SK-N-SH (cell line): ENCODE data around the gene A2M. TPM values are rescaled to one million over a fixed set of nuclear protein-coding genes. Genes with fewer than 3 reads are reported as not detected.

Experiments
- CTCF ChIA-PET: fragments of 300-600, 350-600 bp; formaldehyde crosslinking; extraction: SDS; loops from one replicate; lab custom pipeline; 2021; lab: Yijun Ruan, JAX
- POLR2A ChIA-PET: fragments of 350-600 bp; sonication (Branson Sonifier 250); formaldehyde crosslinking; extraction: SDS; loops from one replicate; lab custom pipeline; 2020; ENCODE audit warnings: antibody characterized with exemption, inconsistent platforms; lab: Yijun Ruan, JAX
- DNase-seq: peaks from one replicate; pipeline ENCODE4 v3.0.0; 2012
- H2AFZ ChIP-seq: fragments of 200-600 bp; sonication (generic); 2 replicates; pipeline ENCODE4 v1.8.1; 2016; ENCODE audit warnings: antibody characterized with exemption, mild to moderate bottlenecking, low read depth
- H3F3A ChIP-seq: fragments of 200-600 bp; sonication (generic); replicated peaks from 2 replicates; pipeline ENCODE3; 2016; ENCODE audit warnings: antibody characterized with exemption, mild to moderate bottlenecking; ENCODE audit not compliant: insufficient read depth
- H3K27ac ChIP-seq, 2 experiments: fragments of 200-500 bp in 1 of 2; fragments of 200-600 bp in 1 of 2; sonication (Bioruptor generic) in 1 of 2; sonication (generic), shearing (Covaris generic) in 1 of 2; 2 replicates each; pipeline versions ENCODE4 v1.5.1 to v1.6.1; 2014 to 2016; ENCODE audit warnings: low read depth in 2 of 2, inconsistent platforms in 1 of 2, low read length in 1 of 2, mild to moderate bottlenecking in 1 of 2, mixed read lengths in 1 of 2
- H3K27me3 ChIP-seq: fragments of 200-600 bp; sonication (generic), shearing (Covaris generic); 2 replicates; pipeline ENCODE4 v1.6.1; 2016; ENCODE audit warnings: mixed run types; ENCODE audit not compliant: insufficient read depth
- H3K36me3 ChIP-seq, 2 experiments: fragments of 200-500 bp in 1 of 2; fragments of 200-600 bp in 1 of 2; sonication (Bioruptor generic) in 1 of 2; sonication (generic) in 1 of 2; replicated peaks in 1 of 2; 2 replicates each; pipeline versions ENCODE3 to v1.5.1; 2014 to 2016; ENCODE audit warnings: low read length in 1 of 2, mild to moderate bottlenecking in 1 of 2; ENCODE audit not compliant: insufficient read depth in 2 of 2, control insufficient read depth in 1 of 2
- H3K4me1 ChIP-seq, 2 experiments: fragments of 200-500 bp in 1 of 2; fragments of 200-600 bp in 1 of 2; sonication (Bioruptor generic) in 1 of 2; sonication (generic), shearing (Covaris generic) in 1 of 2; 2 replicates each; pipeline versions ENCODE4 v1.5.1 to v1.6.1; 2014 to 2016; ENCODE audit warnings: low read depth in 1 of 2, low read length in 1 of 2, mixed run types in 1 of 2; ENCODE audit not compliant: insufficient read depth in 2 of 2, control insufficient read depth in 1 of 2
- H3K4me2 ChIP-seq: fragments of 200-600 bp; sonication (generic), shearing (Covaris generic); 2 replicates; pipeline ENCODE4 v1.6.1; 2017; ENCODE audit warnings: mixed run types
- H3K4me3 ChIP-seq, 2 experiments: fragments of 200-500 bp in 1 of 2; fragments of 200-600 bp in 1 of 2; sonication (Bioruptor generic) in 1 of 2; sonication (generic), shearing (Covaris generic) in 1 of 2; 2 replicates each; pipeline versions ENCODE4 v1.5.1 to v1.8.1; 2014 to 2016; ENCODE audit warnings: low read depth in 2 of 2, inconsistent platforms in 1 of 2, low read length in 1 of 2, mild to moderate bottlenecking in 1 of 2, mixed read lengths in 1 of 2, moderate library complexity in 1 of 2
- H3K79me2 ChIP-seq: fragments of 200-600 bp; sonication (generic); 2 replicates; pipeline ENCODE4 v1.8.1; 2017; ENCODE audit warnings: mild to moderate bottlenecking; ENCODE audit not compliant: insufficient read depth
- H3K9ac ChIP-seq: fragments of 200-600 bp; sonication (generic); 2 replicates; pipeline ENCODE4 v1.6.1; 2017; ENCODE audit warnings: mixed run types
- H3K9me2 ChIP-seq: fragments of 200-600 bp; sonication (generic); 2 replicates; pipeline ENCODE4 v1.6.1; 2017; ENCODE audit warnings: mixed run types
- H3K9me3 ChIP-seq: fragments of 200-600 bp; sonication (generic); 2 replicates; pipeline ENCODE4 v1.6.1; 2017; ENCODE audit warnings: mixed run types, mild to moderate bottlenecking, moderate library complexity
- H4K20me1 ChIP-seq: fragments of 200-600 bp; sonication (generic); 2 replicates; pipeline ENCODE4 v1.6.1; 2017; ENCODE audit warnings: mild to moderate bottlenecking, mixed run types; ENCODE audit not compliant: insufficient read depth
- CHD2 ChIP-seq: fragments of 150-350 bp; IDR thresholded peaks from 2 replicates; pipeline ENCODE4 v1.6.1; 2018; ENCODE audit warnings: low read length; ENCODE audit not compliant: partially characterized antibody
- CTCF ChIP-seq: fragments of 200-600 bp; sonication (generic); IDR thresholded peaks from 2 replicates; pipeline ENCODE4 v1.6.1; 2017; ENCODE audit warnings: antibody characterized with exemption, mild to moderate bottlenecking, moderate library complexity
- EP300 ChIP-seq, 2 experiments: IDR thresholded peaks; 2 replicates each; pipeline versions ENCODE4 v1.4.0 to v1.6.1; 2012; ENCODE audit warnings: borderline replicate concordance in 1 of 2, low read depth in 1 of 2, low read length in 1 of 2
- EZH2phosphoT487 ChIP-seq: fragments of 200-600 bp; sonication (generic); IDR thresholded peaks from 2 replicates; pipeline ENCODE4 v1.6.1; 2017; ENCODE audit warnings: low read depth, mixed run types, mild to moderate bottlenecking, antibody characterized with exemption, moderate library complexity, borderline replicate concordance
- GABPA ChIP-seq: IDR thresholded peaks from 2 replicates; pipeline ENCODE4 v1.4.0; 2012; ENCODE audit warnings: low read depth, mild to moderate bottlenecking
- IRF3 ChIP-seq: fragments of 150-350 bp; IDR thresholded peaks from 2 replicates; pipeline ENCODE4 v1.6.1; 2016; ENCODE audit warnings: mild to moderate bottlenecking, low read depth, low read length
- MEF2A ChIP-seq: IDR thresholded peaks from 2 replicates; pipeline ENCODE4 v1.4.0; 2012; ENCODE audit warnings: low read depth, borderline replicate concordance
- NFIC ChIP-seq: IDR thresholded peaks from 2 replicates; pipeline ENCODE4 v1.4.0; 2012; ENCODE audit warnings: borderline replicate concordance
- NRF1 ChIP-seq: IDR thresholded peaks from 2 replicates; pipeline ENCODE4 v1.6.1; 2012; ENCODE audit warnings: low read depth, mild to moderate bottlenecking, low read length
- POLR2AphosphoS5 ChIP-seq: IDR thresholded peaks from 2 replicates; pipeline ENCODE4 v1.6.1; 2012; ENCODE audit warnings: low read depth, low read length
- TCF12 ChIP-seq: IDR thresholded peaks from 2 replicates; pipeline ENCODE4 v1.4.0; 2012
- TEAD4 ChIP-seq: IDR thresholded peaks from 2 replicates; pipeline ENCODE4 v1.4.0; 2012; ENCODE audit warnings: mild to moderate bottlenecking, borderline replicate concordance; ENCODE audit not compliant: insufficient read depth
- ZBTB33 ChIP-seq: IDR thresholded peaks from 2 replicates; pipeline ENCODE4 v1.4.0; 2012; ENCODE audit warnings: low read depth, borderline replicate concordance
- WGBS: methylation state at CpG from one replicate; pipeline ENCODE4 v1.1.6; 2017; ENCODE audit warnings: low lambda C conversion rate; 5-methylcytosine and 5-hydroxymethylcytosine counted together
- polyA plus RNA-seq, 3 experiments: library from polyadenylated mRNA; depleted of rRNA; stranded (reverse); fragments of >200 nt; gene quantifications; 2 replicates each; pipeline ENCODE4 v1.2.3, GENCODE V29; 2012

A2M gene
- polyA plus RNA-seq, 1 of the 3 experiments (the other 2 are of a cell fraction): not detected

- H3K79me2 ChIP-seq: no peaks in the 10 kb centered on the region
- H3K4me3 ChIP-seq: no peak overlapping the region
- no peaks in the 10 kb centered on the region for H3K9me2 ChIP-seq
- H3K36me3 ChIP-seq: no peaks in the 10 kb centered on the region
- no peaks in the 10 kb centered on the region for H3K27me3 ChIP-seq
- no peak overlapping the region for H3K4me2 ChIP-seq
- no peak overlapping the region for H2AFZ ChIP-seq
- H3K4me1 ChIP-seq: no peaks in the 10 kb centered on the region; a peak in 1 of 4 replicates
- TF ChIP-seq IRF3 (no peak), NFIC (no peak), POLR2AphosphoS5 (no peak), MEF2A (no peak), ZBTB33 (no peak), CTCF (no peak), GABPA (no peak), TCF12 (no peak), CHD2 (no peak), TEAD4 (no peak), EP300 (IDR thresholded peaks at IDR 0.05; ENCODE audit: borderline replicate concordance in 1 of 2, low read depth in 1 of 2, low read length in 1 of 2) (no peak), NRF1 (no peak), EZH2phosphoT487 (no peak)
- no peak for DNase-seq
- H3K27ac ChIP-seq: no peak overlapping the region
- WGBS: 41% methylated on average over 3 of the region's 3 CpGs
- ChIA-PET CTCF (interaction anchor here (0.9 to 1.7 kb wide), 4 partner anchors 12 to 17 kb away, joined by 3 read pairs; no protein-coding TSS in a partner anchor), POLR2A (no interaction called here)
- no peaks in the 10 kb centered on the region for H3F3A ChIP-seq
- no peak overlapping the region for H3K9ac ChIP-seq
- H3K9me3 ChIP-seq: no peaks in the 10 kb centered on the region
- no peaks in the 10 kb centered on the region for H4K20me1 ChIP-seq
Measured at GRCh38 chr12:9066755-9067423, 48.8 kb downstream of the A2M start.
